K562 (cell line): ENCODE results near the gene BCL2L12. TPM values are rescaled to one million over a fixed set of nuclear protein-coding genes. Genes with fewer than 3 reads are reported as not detected.

Experiments used
- BCLAF1 ChIP-seq, 2 experiments: fragments of 450-650 bp in 1 of 2; IDR thresholded peaks; 2 replicates each; pipeline ENCODE4 v1.6.1; 2011 to 2017; ENCODE audit warnings: low read depth in 2 of 2, antibody characterized with exemption in 1 of 2, borderline replicate concordance in 1 of 2, low read length in 1 of 2, mild to moderate bottlenecking in 1 of 2, mixed read lengths in 1 of 2; ENCODE audit not compliant: control insufficient read depth in 1 of 2
- CTBP1 ChIP-seq: fragments of 450-650 bp; IDR thresholded peaks from 2 replicates; pipeline ENCODE4 v1.6.1; 2016; ENCODE audit warnings: borderline replicate concordance
- E2F5 ChIP-seq: sonication (generic); formaldehyde crosslinking; IDR thresholded peaks from 2 replicates; pipeline ENCODE4 v1.8.0; 2022; ENCODE audit warnings: mild to moderate bottlenecking, missing genetic modification reagents
- FOXM1 ChIP-seq, 2 experiments: fragments of 450-650 bp in 1 of 2; sonication (generic) in 1 of 2; formaldehyde crosslinking in 1 of 2; IDR thresholded peaks; 2 replicates each; pipeline versions ENCODE4 v1.6.1 to v1.9.0; 2017 to 2022; ENCODE audit warnings: low read depth in 2 of 2, mild to moderate bottlenecking in 2 of 2, missing genetic modification reagents in 1 of 2, moderate library complexity in 1 of 2
- HDAC2 ChIP-seq: fragments of 450-650 bp; IDR thresholded peaks from 2 replicates; pipeline ENCODE4 v1.6.1; 2016; ENCODE audit warnings: mild to moderate bottlenecking
- MIER1 ChIP-seq: fragments of 450-650 bp; IDR thresholded peaks from 2 replicates; pipeline ENCODE4 v1.6.1; 2016; ENCODE audit warnings: antibody characterized with exemption, mild to moderate bottlenecking, low read depth
- NFE2 ChIP-seq: IDR thresholded peaks from 2 replicates; pipeline ENCODE4 v1.6.1; 2014; ENCODE audit warnings: antibody characterized with exemption, low read depth
- POLR2AphosphoS5 ChIP-seq: IDR thresholded peaks from 2 replicates; pipeline ENCODE4 v1.6.1; 2011; ENCODE audit warnings: mild to moderate bottlenecking, low read depth, low read length, moderate library complexity; ENCODE audit not compliant: control insufficient read depth, insufficient read depth
- POLR2G ChIP-seq: fragments of 200-400 bp; formaldehyde crosslinking; IDR thresholded peaks from 2 replicates; pipeline ENCODE4 v1.6.1; 2017; ENCODE audit warnings: low read depth, mild to moderate bottlenecking, antibody characterized with exemption, low read length, moderate library complexity
- RREB1 ChIP-seq: fragments of 250-450 bp; sonication (Bioruptor Pico); IDR thresholded peaks from 2 replicates; pipeline ENCODE4 v1.4.0; 2020
- SAFB2 ChIP-seq: fragments of 200-400 bp; formaldehyde crosslinking; IDR thresholded peaks from 2 replicates; pipeline ENCODE4 v1.6.1; 2018; ENCODE audit warnings: borderline replicate concordance, low read length, low read depth, moderate library complexity; ENCODE audit not compliant: severe bottlenecking
- STAT5B ChIP-seq: fragments of 250-450 bp; sonication (Bioruptor Pico); IDR thresholded peaks from 2 replicates; pipeline ENCODE4 v1.8.0; 2021; ENCODE audit warnings: mild to moderate bottlenecking, inconsistent platforms
- U2AF1 ChIP-seq: fragments of 200-400 bp; formaldehyde crosslinking; optimal IDR thresholded peaks from 2 replicates; pipeline ENCODE3; 2017; ENCODE audit warnings: mild to moderate bottlenecking, low read depth, low read length, moderate library complexity
- ZBTB8A ChIP-seq: fragments of 450-650 bp; IDR thresholded peaks from 2 replicates; pipeline ENCODE4 v1.6.1; 2018; ENCODE audit warnings: mild to moderate bottlenecking, moderate library complexity; ENCODE audit not compliant: partially characterized antibody
- ZNF121 ChIP-seq: sonication (generic); formaldehyde crosslinking; conservative IDR thresholded peaks from 2 replicates; pipeline ENCODE4 v1.8.0; 2022; ENCODE audit warnings: missing genetic modification reagents
- polyA plus RNA-seq, 8 experiments: library from polyadenylated mRNA; depleted of rRNA in 4 of 8; stranded (reverse) in 5 of 8; unstranded in 3 of 8; fragments of >200 nt; fragmentation: Nextera tagmentation in 2 of 8; fragmentation: Illumina TruSeq in 1 of 8; extraction: Ambion mirVana in 2 of 8; extraction: Trizol in 1 of 8; gene quantifications; 2 replicates each; pipeline versions ENCODE4 v1.2.1 to v1.2.3, GENCODE V29; 2011 to 2014; ENCODE audit warnings: inconsistent platforms in 1 of 8, missing spikeins in 1 of 8
- total RNA-seq, 7 experiments: library from RNA; depleted of rRNA in 6 of 7; stranded (reverse); fragments of >200 nt in 6 of 7; fragmentation: Illumina TruSeq in 2 of 7; extraction: Trizol in 2 of 7; gene quantifications; 2 replicates each; pipeline versions ENCODE4 v1.2.1 to v1.2.3, GENCODE V29; 2011 to 2021; ENCODE audit warnings: low replicate concordance in 1 of 7

The BCL2L12 gene
- total and polyA plus RNA-seq, 9 of the 15 experiments (the other 6 are each of a cell fraction or from before 2014, with no cell fraction given) = 7.4 to 263 (median 81.2) TPM

GRCh38 chr19:49664171-49665035 lies 1.3 kb upstream of the BCL2L12 start (continued):
- TF ChIP-seq BCLAF1 (IDR thresholded peaks at IDR 0.05; ENCODE audit: borderline replicate concordance in 1 of 2, control insufficient read depth in 1 of 2, low read depth in 2 of 2, low read length in 1 of 2) (no peak), RREB1 (CRISPR knock-in tag) (no peak), U2AF1 (no peak), POLR2AphosphoS5 (0 out of 2 replicates have a peak, but pooled peaks have one; percentile 14), POLR2G (peak; percentile 81), CTBP1 (peak; percentile 73; the same call in 1 of the 2 replicates), E2F5 (no peak), ZBTB8A (no peak), NFE2 (no peak), ZNF121 (CRISPR knock-in tag) (0 out of 2 replicates have a peak, but pooled peaks have one; percentile 11), SAFB2 (no peak), FOXM1 (IDR thresholded peaks at IDR 0.05; ENCODE audit: low read depth) (no peak), FOXM1 (CRISPR knock-in tag; IDR thresholded peaks at IDR 0.05; ENCODE audit: low read depth) (0 out of 2 replicates have a peak, but pooled peaks have one; percentile 31), HDAC2 (no peak), MIER1 (no peak), STAT5B (CRISPR knock-in tag) (no peak)
